ENCODE results near the gene BBS10.
"Not testable (repeated sequence)": the region's sequence is repeated elsewhere in the genome, so short reads cannot be mapped to it uniquely, and the experiment has no call there.

The BBS10 gene

DNA sequence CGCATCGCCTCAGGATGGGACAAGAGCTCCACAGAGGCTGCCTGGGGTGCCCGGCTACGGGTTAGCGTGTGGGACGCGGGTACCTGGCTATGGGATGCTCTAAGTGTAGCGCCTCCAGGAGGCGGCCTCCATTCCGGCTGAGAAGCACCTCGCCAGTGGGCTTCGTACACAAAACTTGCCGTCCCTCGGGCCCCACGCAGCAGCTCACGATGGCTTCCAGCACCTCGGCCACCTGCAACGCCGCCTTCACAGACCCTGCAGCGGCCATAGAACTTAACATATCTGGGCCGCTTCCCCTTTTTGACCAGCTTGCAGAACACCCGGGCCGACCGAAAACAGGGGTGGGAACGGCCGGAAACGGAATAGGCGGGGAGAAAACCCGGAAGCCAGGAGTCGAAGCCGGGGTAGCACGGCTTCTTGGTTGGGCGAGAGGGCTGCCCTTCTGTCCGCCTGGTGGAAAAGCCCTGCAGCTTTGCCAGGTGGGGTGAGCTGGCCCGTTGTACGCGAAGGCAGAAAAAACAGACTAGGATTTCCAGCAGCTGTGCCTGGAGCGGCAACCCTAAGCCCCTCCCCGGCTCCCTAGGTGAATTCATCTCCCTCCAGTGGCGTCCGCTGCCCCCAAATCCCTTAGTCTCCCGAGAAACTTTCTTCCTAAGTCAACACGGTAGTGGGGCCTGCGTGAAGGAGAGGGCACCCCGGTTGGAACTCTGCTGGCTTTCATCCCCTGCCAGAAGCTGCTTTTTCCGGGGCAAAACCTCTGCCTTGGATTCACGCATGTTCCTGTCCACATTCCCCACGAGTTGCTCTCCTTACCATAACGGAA lies at the start of gene BBS10:
Gene BBS10, minus strand, starts transcription at position 337 of the 823 bp plus-strand sequence. Its CDS starts 57 bp downstream, at position 280.
- DNase-seq, result peak; percentile 86

DNA sequence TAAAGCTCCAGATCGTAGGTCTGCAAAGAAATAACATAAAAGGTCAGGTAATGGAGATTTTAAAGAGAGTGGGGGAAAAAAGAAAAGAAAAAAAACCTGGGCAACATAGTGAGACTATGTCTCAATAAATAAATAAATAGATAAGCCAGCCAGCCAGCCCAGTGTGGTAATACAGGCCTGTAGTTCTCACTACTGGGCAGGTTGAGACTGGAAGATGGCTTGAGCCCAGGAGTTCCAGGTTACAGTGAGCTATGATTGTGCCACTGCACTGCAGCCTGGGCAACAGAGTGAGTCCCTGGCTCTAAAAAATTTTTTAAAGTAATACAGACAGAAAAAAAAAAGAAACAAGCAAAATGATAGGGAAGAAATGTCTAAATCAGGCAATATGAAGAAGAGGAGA lies 43.2 kb upstream of the BBS10 start:
- DNase-seq, result no peak

DNA sequence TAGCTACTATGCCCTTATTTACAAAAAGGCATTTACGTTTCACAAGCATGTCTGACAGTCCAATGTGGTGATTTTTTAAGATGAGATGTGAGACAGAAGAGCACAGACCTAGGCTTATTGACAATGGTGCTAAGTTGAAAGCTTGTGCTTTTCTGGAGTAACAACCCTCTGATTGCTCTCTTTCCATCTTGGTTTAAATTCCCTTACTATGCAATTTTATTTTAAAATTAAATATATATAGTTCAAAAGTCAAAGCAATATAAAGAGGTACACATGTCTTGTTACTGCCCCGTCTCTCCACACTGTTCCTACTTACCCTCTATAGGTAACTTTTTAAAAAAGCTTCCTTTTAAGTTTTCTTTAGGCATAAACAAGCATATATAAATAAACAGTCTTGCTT lies 39.4 kb upstream of the BBS10 start:
- no peak for DNase-seq

DNA sequence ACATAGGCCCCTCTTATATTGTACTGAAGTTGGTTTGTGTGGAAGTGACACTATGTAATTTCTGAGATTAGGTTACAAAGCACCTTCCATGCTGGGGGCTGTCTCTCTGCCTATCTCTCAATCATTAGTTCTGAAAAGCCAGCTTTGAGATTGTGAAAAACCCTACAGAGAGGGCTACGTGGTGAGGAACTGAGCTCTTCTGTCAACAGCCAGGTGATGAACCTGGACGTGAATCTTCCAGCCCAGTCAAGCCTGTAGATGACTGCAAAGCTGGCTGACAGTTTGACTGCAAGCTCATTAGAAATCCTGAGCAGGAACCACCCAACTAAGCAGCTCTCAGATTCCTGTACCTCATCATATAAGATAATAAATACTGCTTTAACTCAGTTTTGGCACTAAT lies 36.3 kb upstream of the BBS10 start:
- no peak for DNase-seq

DNA sequence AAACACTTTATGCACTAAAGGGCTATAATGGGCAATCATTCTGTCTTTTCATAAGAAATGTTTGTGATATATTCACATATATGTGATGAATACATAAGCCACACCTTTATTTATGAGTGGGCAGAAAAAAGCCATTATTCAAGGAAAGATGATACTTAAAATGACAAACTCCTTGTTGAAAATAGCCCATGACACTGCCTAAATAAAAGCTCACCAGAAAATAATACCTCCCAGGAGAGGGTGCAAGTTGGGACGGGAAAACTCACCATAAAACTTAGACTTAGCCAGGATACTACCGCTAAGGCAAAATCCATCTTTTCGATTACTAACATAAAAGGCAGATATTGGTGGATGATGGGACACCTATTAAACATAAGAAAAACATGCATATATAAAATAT lies 35.8 kb upstream of the BBS10 start:
- no peak for DNase-seq

DNA sequence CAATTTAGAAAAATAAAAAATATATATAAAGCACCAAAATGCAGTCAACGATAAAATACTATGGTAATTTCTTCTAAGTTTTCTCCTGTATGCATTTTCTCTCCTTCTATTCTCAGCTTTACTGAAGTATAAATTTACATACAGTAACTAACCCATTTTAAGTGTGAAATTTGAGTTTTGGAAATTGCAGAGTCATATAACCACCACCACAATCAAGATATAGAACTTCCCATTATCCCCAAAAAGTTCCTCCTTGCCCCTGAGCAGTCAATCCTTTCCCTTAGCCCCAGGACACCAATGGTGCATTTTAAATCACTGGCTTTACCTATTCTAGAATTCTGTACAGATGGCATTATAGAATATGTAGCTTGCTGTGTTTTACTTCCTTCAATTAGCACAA lies 31.0 kb upstream of the BBS10 start:
- DNase-seq, result no peak

DNA sequence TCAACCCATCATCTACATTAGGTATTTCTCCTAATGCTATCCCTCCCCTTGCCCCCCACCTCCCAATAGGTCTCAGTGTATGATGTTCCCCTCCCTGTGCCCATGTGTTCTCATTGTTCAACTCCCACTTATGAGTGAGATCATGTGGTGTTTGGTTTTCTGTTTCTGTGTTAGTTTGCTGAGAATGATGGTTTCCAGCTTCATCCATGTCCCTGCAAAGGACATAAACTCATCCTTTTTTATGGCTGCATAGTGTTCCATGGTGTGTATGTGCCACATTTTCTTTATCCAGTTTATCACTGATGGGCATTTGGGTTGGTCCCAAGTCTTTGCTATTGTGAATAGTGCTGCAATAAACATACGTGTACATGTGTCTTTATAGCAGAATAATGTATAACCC lies 28.7 kb upstream of the BBS10 start:
- not testable (repeated sequence) for DNase-seq

DNA sequence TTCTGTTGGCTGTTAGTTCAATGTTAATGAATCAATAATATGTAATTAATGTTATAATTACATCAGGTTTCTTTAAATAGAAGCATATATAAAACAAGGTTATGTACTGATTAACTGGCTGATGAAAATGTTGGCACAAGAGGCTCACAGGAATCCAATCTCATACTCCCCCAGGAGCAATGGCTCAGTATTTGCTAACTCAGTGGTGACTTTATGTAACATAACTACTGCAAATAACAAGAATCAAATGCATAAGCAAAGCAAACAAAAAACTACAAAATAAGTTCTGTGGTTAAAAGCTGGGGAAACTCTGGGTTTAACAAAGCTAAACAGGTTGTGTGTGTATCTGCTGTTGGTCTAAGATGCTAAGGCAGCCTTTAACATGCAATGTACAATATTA lies 27.7 kb upstream of the BBS10 start:
- no peak for DNase-seq

DNA sequence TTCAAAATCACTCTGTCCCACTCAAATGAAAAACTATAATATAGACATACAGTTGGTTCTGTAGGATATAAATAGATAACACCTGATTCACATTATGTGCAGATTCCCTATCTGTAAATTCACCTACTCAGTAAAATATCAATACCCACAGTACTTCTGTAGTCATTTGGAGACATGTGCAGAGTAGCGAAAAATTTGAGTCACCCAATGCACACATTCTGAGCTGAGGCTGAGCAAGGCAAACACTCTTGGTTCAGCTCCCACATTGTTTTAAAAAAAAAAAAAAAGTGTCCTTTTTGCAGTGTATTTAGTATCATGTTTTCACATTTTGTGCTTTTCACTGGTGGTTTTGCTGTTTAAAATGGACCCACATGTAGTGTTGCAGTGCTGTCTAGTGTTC lies 27.3 kb upstream of the BBS10 start:
- no peak for DNase-seq

DNA sequence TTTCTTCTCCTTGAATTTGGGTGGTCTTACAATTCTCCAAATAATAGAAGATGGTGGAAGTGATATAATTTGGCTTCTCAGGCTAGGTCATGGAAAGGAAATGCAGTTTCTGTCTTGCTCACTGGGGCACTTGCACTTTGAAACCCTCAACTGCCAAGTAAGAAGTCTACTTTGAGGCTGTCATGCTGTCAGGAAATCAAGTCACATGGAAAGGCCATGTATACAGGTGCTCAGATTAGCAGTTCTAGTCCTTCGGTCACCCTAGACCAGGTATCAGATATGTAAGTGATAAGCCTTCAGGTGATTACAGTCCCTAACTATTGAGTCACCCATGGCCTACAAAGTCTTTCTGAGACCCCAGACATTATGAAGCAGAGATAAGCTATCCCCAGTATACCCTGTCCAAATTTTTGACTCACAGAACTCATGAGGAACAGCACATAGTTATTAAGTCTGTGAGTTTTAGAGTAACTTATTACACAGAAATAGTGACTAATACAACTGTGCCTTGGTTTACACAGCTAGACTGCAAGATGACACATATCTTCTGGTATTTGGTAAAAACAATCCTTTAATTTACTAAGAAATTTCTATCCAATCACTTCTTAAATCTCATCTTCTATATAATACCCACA lies 26.3 kb upstream of the BBS10 start:
- DNase-seq, result no peak

DNA sequence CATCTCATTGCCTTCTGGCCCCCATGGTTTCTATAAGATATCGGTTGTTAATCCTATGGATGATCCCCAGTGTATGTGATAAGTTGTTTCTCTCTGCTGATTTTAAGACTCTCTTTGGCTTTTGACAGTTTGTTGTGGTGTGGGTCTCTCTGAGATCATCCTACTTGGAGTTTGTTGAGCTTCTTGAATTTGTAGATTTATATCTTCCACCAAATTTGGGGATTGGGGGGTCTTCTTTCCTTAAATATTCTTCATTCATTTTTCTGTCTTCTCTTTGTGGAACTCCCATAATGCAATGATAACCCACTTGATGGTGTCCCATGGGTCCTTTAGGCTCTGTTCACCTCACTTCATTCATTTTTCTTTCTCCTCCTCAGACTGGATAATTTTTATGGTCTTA lies 20.0 kb upstream of the BBS10 start:
- no peak for DNase-seq

DNA sequence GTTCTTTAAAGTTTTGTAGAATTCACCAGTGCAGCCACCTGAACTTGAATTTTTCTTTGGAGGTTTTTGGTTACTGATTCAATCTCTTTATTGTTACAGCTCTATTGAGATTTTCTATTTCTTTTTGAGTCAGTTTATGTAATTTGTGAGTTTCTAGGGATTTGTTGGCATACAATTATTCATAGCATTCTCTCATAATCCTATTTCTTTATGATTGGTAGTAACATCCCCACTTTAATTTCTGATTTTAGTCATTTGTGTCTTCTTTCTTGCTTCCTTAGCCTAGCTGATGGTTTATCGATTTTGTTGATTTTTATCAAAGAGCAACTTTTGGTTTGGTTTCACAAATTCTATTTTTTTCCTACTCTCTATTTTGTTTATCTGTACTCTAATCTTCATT lies 17.9 kb upstream of the BBS10 start:
- DNase-seq, result no peak

DNA sequence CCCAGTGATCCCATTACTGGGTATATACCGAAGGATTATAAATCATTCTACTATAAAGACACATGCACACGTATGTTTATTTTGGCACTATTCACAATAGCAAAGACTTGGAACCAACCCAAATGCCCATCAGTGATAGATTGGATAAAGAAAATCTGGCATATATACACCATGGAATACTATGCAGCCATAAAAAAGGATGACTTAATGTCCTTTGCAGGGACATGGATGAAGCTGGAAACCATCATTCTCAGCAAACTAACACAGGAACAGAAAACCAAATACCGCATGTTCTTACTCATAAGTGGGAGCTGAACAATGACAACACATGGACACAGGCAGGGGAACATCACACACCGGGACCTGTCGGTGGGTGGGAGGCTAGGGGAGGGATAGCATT lies 15.9 kb upstream of the BBS10 start:
- not testable (repeated sequence) for DNase-seq

DNA sequence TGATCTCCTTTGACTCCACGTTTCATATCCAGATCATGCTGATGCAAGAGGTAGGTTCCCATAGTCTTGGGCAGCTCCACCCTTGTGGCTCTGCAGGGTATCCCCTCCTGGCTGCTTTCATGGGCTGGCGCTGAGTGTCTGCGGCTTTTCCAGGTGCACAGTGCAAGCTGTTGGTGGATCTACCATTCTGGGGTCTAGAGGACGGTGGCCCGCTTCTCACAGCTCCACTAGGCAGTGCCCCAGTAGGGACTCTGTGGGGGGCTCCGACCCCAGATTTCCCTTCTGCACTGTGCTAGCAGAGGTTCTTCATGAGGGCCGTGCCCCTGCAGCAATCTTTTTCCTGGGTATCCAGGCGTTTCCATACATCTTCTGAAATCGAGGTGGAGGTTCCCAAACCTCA lies 12.1 kb upstream of the BBS10 start:
- no peak for DNase-seq

DNA sequence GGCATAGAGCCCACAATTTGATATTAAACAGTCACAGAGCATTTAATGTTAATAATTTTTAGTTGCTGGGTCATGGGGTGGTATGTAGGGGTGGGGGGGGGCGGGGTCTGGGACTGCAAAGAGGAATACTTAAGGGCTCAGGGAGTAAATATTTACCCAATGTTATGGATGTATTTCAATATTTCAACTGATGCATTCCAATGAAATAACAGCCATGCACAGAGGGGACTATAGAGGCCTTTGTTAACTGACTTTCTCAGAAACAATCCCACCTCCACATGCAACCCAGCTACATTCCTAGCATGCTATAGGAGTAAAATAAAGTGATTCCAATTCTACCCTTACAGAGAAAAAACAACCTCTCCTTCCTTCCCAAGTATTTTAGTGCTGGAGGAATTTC lies 7.9 kb upstream of the BBS10 start:
- no peak for DNase-seq

DNA sequence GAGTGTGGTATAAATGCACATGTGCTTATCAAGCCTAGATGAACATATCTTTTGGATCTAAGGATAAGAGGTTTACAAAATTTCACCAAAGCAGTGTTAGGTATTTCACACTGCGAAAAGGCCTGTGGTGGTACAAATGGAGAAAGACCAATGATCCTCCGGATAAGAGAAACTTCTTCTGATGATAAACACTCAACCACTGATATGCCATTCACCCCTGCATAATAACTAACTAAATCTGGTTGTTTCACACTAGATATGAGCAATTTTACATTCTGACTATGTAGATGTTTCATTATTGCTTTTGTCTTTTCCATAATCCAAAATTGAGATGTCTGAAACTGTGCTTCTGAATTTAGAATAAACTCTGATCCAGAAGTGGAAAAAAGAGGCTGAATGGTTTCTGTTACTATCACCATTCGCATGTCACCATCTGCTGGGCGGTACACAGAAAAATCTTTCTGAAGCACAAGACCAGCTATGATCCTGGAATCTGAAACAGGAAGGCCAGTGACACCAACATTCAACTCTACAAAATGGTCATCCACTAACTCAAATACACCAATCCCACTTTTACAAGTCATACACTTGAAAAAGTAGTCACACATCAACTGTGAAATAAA lies 1.3 kb downstream of the BBS10 start:
- DNase-seq, result no peak

DNA sequence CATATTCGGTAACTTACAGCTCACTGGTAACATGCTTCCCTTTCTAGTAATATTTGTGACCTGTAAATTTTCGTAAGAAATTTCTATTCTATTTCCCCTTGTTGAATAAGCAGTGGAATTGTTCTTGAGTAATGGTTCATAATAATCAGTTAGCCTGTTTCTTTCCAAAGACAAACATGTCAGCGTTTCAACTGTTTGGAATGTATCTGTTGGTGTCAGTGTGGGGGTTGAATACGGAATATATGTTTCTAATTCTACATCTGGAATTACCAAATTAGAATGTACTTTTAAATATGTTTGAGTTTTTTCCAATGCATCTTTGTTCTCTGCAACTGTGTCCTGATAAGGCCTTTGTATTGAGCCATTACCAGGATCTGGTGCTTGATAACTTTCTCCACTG lies 2.0 kb downstream of the BBS10 start:
- no peak for DNase-seq

DNA sequence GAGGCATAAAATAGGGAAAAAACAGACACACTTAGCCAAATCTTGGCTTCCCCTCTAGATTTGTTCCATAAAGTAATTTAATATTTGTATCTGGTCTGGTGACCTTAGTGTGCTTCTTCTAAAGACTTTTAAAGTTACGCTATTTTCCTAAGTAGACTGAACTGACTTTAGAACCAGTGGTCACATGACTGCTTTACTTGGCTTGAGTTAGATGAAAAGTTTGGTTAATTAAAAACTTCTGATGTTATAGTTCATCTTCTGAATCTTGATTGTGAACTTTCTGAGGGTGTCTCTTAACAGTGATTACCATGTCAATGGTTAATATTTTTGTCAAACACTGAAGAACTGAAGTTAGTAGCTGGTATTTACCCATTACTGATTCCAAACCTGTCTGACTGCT lies 2.6 kb downstream of the BBS10 start:
- DNase-seq, result no peak

DNA sequence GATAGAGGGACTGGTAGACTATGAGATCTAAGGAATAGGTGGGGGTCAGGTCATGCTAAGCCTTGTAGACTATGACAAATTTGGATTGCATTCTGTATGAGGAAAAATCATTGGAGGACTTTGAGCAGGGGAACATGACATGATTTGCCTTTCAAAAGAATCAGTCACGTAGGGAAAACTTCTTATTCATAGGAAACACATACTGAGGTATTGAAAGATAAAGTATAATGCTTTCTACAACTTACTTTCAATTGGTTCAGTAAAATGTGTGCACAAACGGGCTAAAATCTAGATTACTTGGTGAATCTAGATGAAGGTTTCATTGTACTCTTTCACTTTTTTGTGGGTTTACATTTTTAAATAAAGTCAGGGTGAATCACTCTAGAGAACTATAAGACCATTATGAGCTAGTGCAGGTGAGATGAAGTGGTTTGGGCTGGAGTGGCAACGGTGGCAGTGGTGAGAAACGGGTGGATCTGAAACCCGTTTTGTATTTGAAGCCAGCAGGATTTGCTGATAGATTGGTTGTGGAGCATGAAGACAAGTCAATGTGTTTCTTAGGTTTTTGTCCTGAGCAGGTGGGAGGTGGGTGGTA lies 6.7 kb downstream of the BBS10 start:
- no peak for DNase-seq

DNA sequence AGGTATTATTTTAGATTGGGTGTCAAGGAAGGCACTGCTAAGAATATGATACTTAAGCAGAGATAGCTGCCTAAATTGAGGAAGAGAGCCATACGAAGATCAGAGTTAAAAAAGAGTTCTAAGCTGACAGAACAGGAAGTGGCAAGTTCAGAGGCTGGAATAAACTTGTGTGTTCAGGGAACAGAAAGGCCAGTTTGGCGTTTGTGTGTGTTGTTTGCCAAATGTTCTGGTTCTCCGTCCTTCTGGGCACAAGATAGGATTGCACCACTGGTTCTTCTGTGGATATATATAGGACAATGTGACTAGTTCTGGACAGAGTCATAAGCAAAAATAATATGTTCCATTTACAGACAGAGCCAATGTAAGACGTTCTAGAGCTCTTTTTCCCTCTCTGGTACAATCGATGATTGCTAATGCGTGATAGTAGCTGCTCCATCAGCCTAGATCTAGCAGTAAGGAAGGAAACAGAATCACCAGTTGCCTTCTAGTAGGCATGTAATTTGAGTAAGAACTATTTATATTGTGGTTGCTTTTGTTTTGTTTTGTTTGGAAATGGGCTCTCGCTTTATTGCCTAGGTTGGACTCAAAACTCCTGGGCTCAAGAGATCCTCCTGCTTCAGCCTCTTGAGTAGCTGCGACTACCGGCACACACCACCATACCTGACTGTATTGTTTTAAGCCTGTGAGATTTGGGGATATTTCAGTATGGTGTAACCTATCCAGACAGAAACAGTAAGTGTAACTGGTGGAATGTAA lies 7.4 kb downstream of the BBS10 start:
- no peak for DNase-seq

DNA sequence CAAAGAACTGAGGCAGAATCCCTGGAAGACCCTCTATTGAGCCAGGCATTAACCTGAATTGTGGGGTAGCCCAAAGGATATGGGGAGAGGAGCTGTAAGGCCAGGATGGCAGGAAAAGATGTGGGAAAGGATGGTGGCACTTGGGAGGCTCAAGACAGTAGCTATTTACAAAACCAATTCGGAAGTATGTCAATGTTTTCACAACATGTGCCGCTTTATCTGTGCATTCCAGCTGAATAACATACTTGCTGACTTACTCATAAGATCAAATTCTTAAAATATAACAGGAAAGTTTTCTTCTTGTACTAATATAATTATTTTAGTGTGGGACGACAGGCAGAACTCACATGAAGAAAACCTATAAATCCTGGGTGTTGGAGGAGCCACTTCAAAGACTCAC lies 10.6 kb downstream of the BBS10 start:
- no peak for DNase-seq

DNA sequence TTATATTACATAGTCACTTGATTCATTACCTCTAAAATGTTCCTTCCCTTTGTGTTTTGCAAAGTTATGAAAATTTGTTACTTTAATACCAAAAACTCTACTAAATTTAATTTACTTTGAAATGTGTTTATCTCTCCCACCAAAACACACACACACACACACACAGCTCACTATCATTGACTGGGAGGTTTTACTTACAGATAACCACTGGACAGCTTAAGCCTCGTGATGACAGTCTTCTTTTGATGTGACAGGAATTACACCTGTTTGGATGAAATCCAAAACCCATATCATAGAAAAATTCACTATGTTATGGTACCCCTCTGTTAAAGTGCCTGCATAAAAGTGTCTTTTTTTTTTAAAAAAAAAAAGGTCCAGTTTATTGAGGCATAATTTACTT lies 15.6 kb downstream of the BBS10 start:
- no peak for DNase-seq

DNA sequence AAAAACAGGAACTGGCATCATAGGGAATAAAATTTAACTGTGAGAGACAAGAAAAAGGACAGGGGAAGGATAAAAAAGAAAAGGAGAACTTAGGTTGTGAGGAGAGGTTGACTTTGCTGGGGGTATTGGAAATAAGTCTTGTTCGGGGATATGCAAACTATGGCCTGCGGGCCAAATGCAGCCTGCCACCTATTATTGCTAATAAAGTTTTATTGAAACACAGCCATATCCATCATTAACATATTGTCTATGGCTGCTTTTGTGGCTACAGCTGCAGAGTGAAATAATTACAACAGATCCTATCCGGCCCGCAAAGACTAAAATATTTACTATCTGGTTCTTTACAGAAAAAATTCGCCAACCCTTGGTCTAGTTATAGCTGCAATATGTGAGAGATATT lies 18.6 kb downstream of the BBS10 start:
- no peak for DNase-seq

Measured in CD4-positive, alpha-beta T cell treated with Interleukin-6 for 4 hours (primary cell).